Renal cortex interstitium (tissue), 11 donors: ENCODE data around the gene APBA1. TPM values are rescaled to one million over a fixed set of nuclear protein-coding genes. Genes with fewer than 3 reads are reported as not detected.
A peak's percentile ranks its signal among the peaks of the same experiment; 100 is the strongest.

Source experiments
- DNase-seq, 11 donors: peaks; one replicate each; pipeline ENCODE4 v3.0.0-alpha.2; 2013; ENCODE audit warnings: low read depth in 9 of 11, low spot score in 4 of 11; ENCODE audit errors: extremely low read depth in 1 of 11
- polyA plus RNA-seq, 3 donors: library from polyadenylated mRNA; unstranded; fragments of 120-200 nt; gene quantifications; one replicate each; pipeline ENCODE4 v1.2.1, GENCODE V29; 2013; ENCODE audit not compliant: insufficient read length in 3 of 3

The APBA1 gene
- polyA plus RNA-seq, 3 donors = 13.3 to 18.1 (median 16.2) TPM

GRCh38 chr9:69400470-69400869 is 271.7 kb downstream of the APBA1 start:
- DNase-seq = no peak

GRCh38 chr9:69397384-69398214 is 274.6 kb downstream of the APBA1 start:
- DNase-seq = no peak

GRCh38 chr9:69396759-69397158 is 275.4 kb downstream of the APBA1 start:
- DNase-seq = no peak

GRCh38 chr9:69395718-69396117 is 276.5 kb downstream of the APBA1 start:
- no peak for DNase-seq

GRCh38 chr9:69393425-69393824 is 278.7 kb downstream of the APBA1 start:
- no peak for DNase-seq

- no peak for DNase-seq
Measured at GRCh38 chr9:69392826-69393225, 279.3 kb downstream of the APBA1 start.

- DNase-seq = peak in 1 of 11 donors; percentile 24
Measured at GRCh38 chr9:69391946-69392345, 280.2 kb downstream of the APBA1 start.

GRCh38 chr9:69391487-69391886 is 280.7 kb downstream of the APBA1 start:
- DNase-seq = no peak

- DNase-seq = no peak
Measured at GRCh38 chr9:69389437-69389995, 282.7 kb downstream of the APBA1 start.

GRCh38 chr9:69388596-69388995 is 283.6 kb downstream of the APBA1 start:
- no peak for DNase-seq

GRCh38 chr9:69386651-69387050 is 285.5 kb downstream of the APBA1 start:
- DNase-seq = no peak

- peak in 1 of 11 donors; percentile 13 for DNase-seq
Measured at GRCh38 chr9:69385581-69386033, 286.6 kb downstream of the APBA1 start.

GRCh38 chr9:69382135-69382534 is 290.0 kb downstream of the APBA1 start:
- no peak for DNase-seq

GRCh38 chr9:69380811-69381210 is 291.4 kb downstream of the APBA1 start:
- no peak for DNase-seq

- DNase-seq = no peak
Measured at GRCh38 chr9:69380301-69380700, 291.9 kb downstream of the APBA1 start.

GRCh38 chr9:69379270-69379982 is 292.7 kb downstream of the APBA1 start:
- no peak for DNase-seq

GRCh38 chr9:69377981-69378380 is 294.2 kb downstream of the APBA1 start:
- DNase-seq = no peak
